ENCODE data around the gene SOX30.

DNA sequence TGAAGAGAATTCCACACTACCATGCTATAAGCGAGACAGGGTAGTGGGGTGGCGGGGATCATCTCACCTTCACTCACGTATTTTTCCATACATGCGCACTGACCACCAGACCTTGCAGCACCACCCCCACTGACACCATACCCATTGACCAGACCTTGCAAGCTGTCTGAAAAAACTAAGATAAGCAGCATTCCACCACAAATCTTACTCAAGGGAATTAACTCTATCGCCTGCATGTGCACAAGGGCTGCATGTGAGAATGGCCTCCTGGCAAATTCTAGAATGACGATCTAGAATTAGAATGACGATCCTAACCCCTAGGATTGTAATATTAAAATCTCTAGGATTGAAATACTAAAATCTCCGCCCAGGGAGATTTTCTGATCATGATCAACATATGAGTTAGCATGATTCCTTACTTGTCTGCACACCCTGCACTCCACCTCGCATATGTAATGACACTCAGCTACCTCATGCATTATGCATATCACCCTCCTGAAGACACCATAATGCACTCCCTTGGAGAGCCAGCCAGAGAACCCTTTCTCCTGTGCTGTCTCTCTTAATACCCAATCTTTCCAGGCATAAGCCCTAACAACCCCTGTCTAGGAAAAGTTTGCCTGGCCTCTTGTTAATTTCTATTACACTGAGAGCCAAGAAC, 11.7 kb downstream of the SOX30 start:
- TF ChIP-seq, protein P1, sequence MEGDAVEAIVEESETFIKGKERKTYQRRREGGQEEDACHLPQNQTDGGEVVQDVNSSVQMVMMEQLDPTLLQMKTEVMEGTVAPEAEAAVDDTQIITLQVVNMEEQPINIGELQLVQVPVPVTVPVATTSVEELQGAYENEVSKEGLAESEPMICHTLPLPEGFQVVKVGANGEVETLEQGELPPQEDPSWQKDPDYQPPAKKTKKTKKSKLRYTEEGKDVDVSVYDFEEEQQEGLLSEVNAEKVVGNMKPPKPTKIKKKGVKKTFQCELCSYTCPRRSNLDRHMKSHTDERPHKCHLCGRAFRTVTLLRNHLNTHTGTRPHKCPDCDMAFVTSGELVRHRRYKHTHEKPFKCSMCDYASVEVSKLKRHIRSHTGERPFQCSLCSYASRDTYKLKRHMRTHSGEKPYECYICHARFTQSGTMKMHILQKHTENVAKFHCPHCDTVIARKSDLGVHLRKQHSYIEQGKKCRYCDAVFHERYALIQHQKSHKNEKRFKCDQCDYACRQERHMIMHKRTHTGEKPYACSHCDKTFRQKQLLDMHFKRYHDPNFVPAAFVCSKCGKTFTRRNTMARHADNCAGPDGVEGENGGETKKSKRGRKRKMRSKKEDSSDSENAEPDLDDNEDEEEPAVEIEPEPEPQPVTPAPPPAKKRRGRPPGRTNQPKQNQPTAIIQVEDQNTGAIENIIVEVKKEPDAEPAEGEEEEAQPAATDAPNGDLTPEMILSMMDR (conservative IDR thresholded peaks at IDR 0.05 in 1 of 2, IDR thresholded peaks at IDR 0.05 in 1 of 2; ENCODE audit: extremely low read depth in 1 of 2, insufficient read depth in 1 of 2, low read depth in 1 of 2, low read length in 2 of 2) = no peak
- no peak for TF ChIP-seq EZH2 (IDR thresholded peaks at IDR 0.05; ENCODE audit: borderline replicate concordance, low read length)

Measured in mammary epithelial cell (primary cell).